Measurements from ENCODE around the gene COA5. TPM values are rescaled to one million over a fixed set of nuclear protein-coding genes. Genes with fewer than 3 reads are reported as not detected.
A peak's percentile ranks its signal among the peaks of the same experiment; 100 is the strongest.

COA5 gene
- total RNA-seq, 2 donors from 2014 or later = 19.8 to 22.3 TPM

GRCh38 chr2:98649135-98649991, 41.1 kb upstream of the COA5 start:
- H3K4me3 ChIP-seq = no peak overlapping the region
- H3K9me3 ChIP-seq = no peaks in the 10 kb centered on the region
- no peaks in the 10 kb centered on the region for H3K27me3 ChIP-seq
- TF ChIP-seq CTCF (IDR thresholded peaks at IDR 0.05) = peak; percentile 98 to 99
- peak; percentile 92 for DNase-seq (ENCODE audit: low spot score)
- no peak overlapping the region for H3K27ac ChIP-seq
- H3K4me1 ChIP-seq = no peaks in the 10 kb centered on the region
- peaks cover 11% of the 10 kb centered on the region for H3K36me3 ChIP-seq

- Histone ChIP-seq H3K9me3 (no peaks in the 10 kb centered on the region), H3K27ac (no peak overlapping the region), H3K36me3 (peaks cover 11% of the 10 kb centered on the region), H3K27me3 (no peaks in the 10 kb centered on the region), H3K4me1 (no peaks in the 10 kb centered on the region), H3K4me3 (no peak overlapping the region)
- DNase-seq (ENCODE audit: low spot score) = no peak
- TF ChIP-seq CTCF (IDR thresholded peaks at IDR 0.05) = no peak
Observed at GRCh38 chr2:98648451-98648850, 40.1 kb upstream of the COA5 start.

- Histone ChIP-seq H3K27ac (no peak overlapping the region), H3K9me3 (no peaks in the 10 kb centered on the region), H3K36me3 (peaks cover 12% of the 10 kb centered on the region), H3K4me3 (no peak overlapping the region), H3K4me1 (no peaks in the 10 kb centered on the region), H3K27me3 (no peaks in the 10 kb centered on the region)
- TF ChIP-seq CTCF (IDR thresholded peaks at IDR 0.05) = no peak
- no peak for DNase-seq (ENCODE audit: low spot score)
Observed at GRCh38 chr2:98647636-98648035, 39.3 kb upstream of the COA5 start.

- Histone ChIP-seq H3K4me3 (no peak overlapping the region), H3K36me3 (peaks cover 16% of the 10 kb centered on the region), H3K27me3 (no peaks in the 10 kb centered on the region), H3K9me3 (no peaks in the 10 kb centered on the region), H3K4me1 (no peaks in the 10 kb centered on the region), H3K27ac (no peak overlapping the region)
- no peak for TF ChIP-seq CTCF (IDR thresholded peaks at IDR 0.05)
- DNase-seq (ENCODE audit: low spot score) = no peak
Observed at GRCh38 chr2:98643496-98644100, 35.3 kb upstream of the COA5 start.

GRCh38 chr2:98637401-98638147, 29.3 kb upstream of the COA5 start:
- no peak overlapping the region for H3K27ac ChIP-seq
- no peak for TF ChIP-seq CTCF (IDR thresholded peaks at IDR 0.05)
- no peak for DNase-seq (ENCODE audit: low spot score)
- H3K4me1 ChIP-seq = no peaks in the 10 kb centered on the region
- peaks cover 44% of the 10 kb centered on the region for H3K36me3 ChIP-seq
- H3K9me3 ChIP-seq = no peaks in the 10 kb centered on the region
- H3K27me3 ChIP-seq = no peaks in the 10 kb centered on the region
- H3K4me3 ChIP-seq = no peak overlapping the region
